GM12878 (cell line): ENCODE results near the gene RAB13. TPM values are rescaled to one million over a fixed set of nuclear protein-coding genes. Genes with fewer than 3 reads are reported as not detected.

ENCODE experiments used
- ASH2L ChIP-seq: fragments of 300-600, 200-600 bp; sonication (generic); IDR thresholded peaks from 2 replicates; pipeline ENCODE4 v1.6.1; 2017; ENCODE audit warnings: low read depth, mild to moderate bottlenecking, borderline replicate concordance
- BCL11A ChIP-seq: IDR thresholded peaks from 2 replicates; pipeline ENCODE4 v1.6.1; 2011; ENCODE audit warnings: low read depth, low read length
- BRCA1 ChIP-seq: IDR thresholded peaks from 2 replicates; pipeline ENCODE4 v1.6.1; 2011; ENCODE audit warnings: low read depth, low read length, improper control_type of control experiment
- DPF2 ChIP-seq: fragments of 450-650 bp; IDR thresholded peaks from 2 replicates; pipeline ENCODE4 v1.6.1; 2017; ENCODE audit warnings: mild to moderate bottlenecking
- ESRRA ChIP-seq: IDR thresholded peaks from 2 replicates; pipeline ENCODE4 v1.6.1; 2012; ENCODE audit warnings: mild to moderate bottlenecking, low read length, improper control_type of control experiment
- FOXM1 ChIP-seq: IDR thresholded peaks from 2 replicates; pipeline ENCODE4 v1.6.1; 2012; ENCODE audit warnings: low read depth, mild to moderate bottlenecking, inconsistent platforms, low read length, moderate library complexity
- GABPA ChIP-seq: IDR thresholded peaks from 2 replicates; pipeline ENCODE4 v1.6.1; 2014; ENCODE audit warnings: antibody characterized with exemption, low read depth, mild to moderate bottlenecking, inconsistent platforms
- MYB ChIP-seq: fragments of 150-350 bp; IDR thresholded peaks from 2 replicates; pipeline ENCODE4 v1.6.1; 2014; ENCODE audit warnings: mild to moderate bottlenecking, low read depth, low read length, borderline replicate concordance
- NFIC ChIP-seq: IDR thresholded peaks from 2 replicates; pipeline ENCODE4 v1.6.1; 2012; ENCODE audit warnings: low read depth, mild to moderate bottlenecking, inconsistent platforms, low read length, moderate library complexity
- NR2F1 ChIP-seq: fragments of 450-650 bp; conservative IDR thresholded peaks from 2 replicates; pipeline ENCODE4 v1.6.1; 2017; ENCODE audit warnings: mild to moderate bottlenecking
- PAX8 ChIP-seq: fragments of 450-650 bp; IDR thresholded peaks from 2 replicates; pipeline ENCODE4 v1.6.1; 2017; ENCODE audit warnings: mild to moderate bottlenecking, moderate library complexity
- POLR2A ChIP-seq: IDR thresholded peaks from 2 replicates; pipeline ENCODE4 v1.6.1; 2011; ENCODE audit warnings: low read depth, mild to moderate bottlenecking, low read length
- POU2F2 ChIP-seq: IDR thresholded peaks from 3 replicates; pipeline ENCODE4 v1.6.1; 2011; ENCODE audit warnings: low read depth, mild to moderate bottlenecking, low read length, borderline replicate concordance
- RBBP5 ChIP-seq: fragments of 200-600 bp; sonication (generic); conservative IDR thresholded peaks from 2 replicates; pipeline ENCODE4 v1.6.1; 2016
- SPI1 ChIP-seq: IDR thresholded peaks from 2 replicates; pipeline ENCODE4 v1.6.1; 2011; ENCODE audit warnings: low read depth, mild to moderate bottlenecking, low read length, moderate library complexity, borderline replicate concordance; ENCODE audit not compliant: insufficient read depth
- TBL1XR1 ChIP-seq: IDR thresholded peaks from 2 replicates; pipeline ENCODE4 v1.6.1; 2012; ENCODE audit warnings: low read depth, low read length, improper control_type of control experiment
- TCF7 ChIP-seq: IDR thresholded peaks from 2 replicates; pipeline ENCODE4 v1.6.1; 2014; ENCODE audit warnings: antibody characterized with exemption, borderline replicate concordance
- ZNF207 ChIP-seq: fragments of 450-650 bp; IDR thresholded peaks from 2 replicates; pipeline ENCODE4 v1.6.1; 2014; ENCODE audit warnings: antibody characterized with exemption, mild to moderate bottlenecking, borderline replicate concordance
- ZNF384 ChIP-seq: IDR thresholded peaks from 2 replicates; pipeline ENCODE4 v1.6.1; 2012; ENCODE audit warnings: low read depth, mild to moderate bottlenecking, low read length, improper control_type of control experiment, borderline replicate concordance
- ZNF622 ChIP-seq: fragments of 450-650 bp; IDR thresholded peaks from 2 replicates; pipeline ENCODE4 v1.6.1; 2017; ENCODE audit warnings: mild to moderate bottlenecking, inconsistent platforms
- polyA plus RNA-seq, 11 experiments: library from polyadenylated mRNA; depleted of rRNA in 4 of 11; unstranded in 6 of 11; stranded (reverse) in 5 of 11; fragments of >200 nt; fragmentation: Nextera tagmentation in 4 of 11; fragmentation: Illumina TruSeq in 1 of 11; extraction: Ambion mirVana in 4 of 11; extraction: Trizol in 1 of 11; gene quantifications; 1 replicate in 1 of 11; 2 replicates in 10 of 11; pipeline versions ENCODE4 v1.2.1 to v1.2.3, GENCODE V29; 2011 to 2016; ENCODE audit warnings: inconsistent platforms in 2 of 11, missing spikeins in 2 of 11, low read depth in 1 of 11
- total RNA-seq, 4 experiments: library from RNA; depleted of rRNA in 3 of 4; stranded (reverse); fragments of >200 nt in 3 of 4; fragmentation: Illumina TruSeq in 1 of 4; extraction: Trizol in 1 of 4; gene quantifications; 2 replicates each; pipeline versions ENCODE4 v1.2.1 to v1.2.3, GENCODE V29; 2013 to 2021
- TF ChIP-seq, protein P1 (sequence below): IDR thresholded peaks from 2 replicates; pipeline ENCODE4 v1.6.1; 2012; ENCODE audit warnings: improper control_type of control experiment, low read depth, low read length; ENCODE audit not compliant: insufficient replicate concordance
- TF ChIP-seq, protein P2 (sequence below): IDR thresholded peaks from 2 replicates; pipeline ENCODE4 v1.6.1; 2012; ENCODE audit warnings: low read depth, low read length, improper control_type of control experiment
- TF ChIP-seq, protein P3 (sequence below): IDR thresholded peaks from 2 replicates; pipeline ENCODE4 v1.6.1; 2012; ENCODE audit warnings: low read depth, low read length, improper control_type of control experiment
- TF ChIP-seq, protein P4 (sequence below): IDR thresholded peaks from 2 replicates; pipeline ENCODE4 v1.6.1; 2011; ENCODE audit warnings: borderline replicate concordance, low read depth, mild to moderate bottlenecking, moderate library complexity, mixed read lengths, low read length; ENCODE audit not compliant: insufficient read depth; ENCODE audit errors: extremely low read length

RAB13 gene
- total and polyA plus RNA-seq, 10 of the 15 experiments (the other 5 are each of a cell fraction or from before 2014, with no cell fraction given), result 0.75 to 30.7 (median 15.9) TPM

DNA sequence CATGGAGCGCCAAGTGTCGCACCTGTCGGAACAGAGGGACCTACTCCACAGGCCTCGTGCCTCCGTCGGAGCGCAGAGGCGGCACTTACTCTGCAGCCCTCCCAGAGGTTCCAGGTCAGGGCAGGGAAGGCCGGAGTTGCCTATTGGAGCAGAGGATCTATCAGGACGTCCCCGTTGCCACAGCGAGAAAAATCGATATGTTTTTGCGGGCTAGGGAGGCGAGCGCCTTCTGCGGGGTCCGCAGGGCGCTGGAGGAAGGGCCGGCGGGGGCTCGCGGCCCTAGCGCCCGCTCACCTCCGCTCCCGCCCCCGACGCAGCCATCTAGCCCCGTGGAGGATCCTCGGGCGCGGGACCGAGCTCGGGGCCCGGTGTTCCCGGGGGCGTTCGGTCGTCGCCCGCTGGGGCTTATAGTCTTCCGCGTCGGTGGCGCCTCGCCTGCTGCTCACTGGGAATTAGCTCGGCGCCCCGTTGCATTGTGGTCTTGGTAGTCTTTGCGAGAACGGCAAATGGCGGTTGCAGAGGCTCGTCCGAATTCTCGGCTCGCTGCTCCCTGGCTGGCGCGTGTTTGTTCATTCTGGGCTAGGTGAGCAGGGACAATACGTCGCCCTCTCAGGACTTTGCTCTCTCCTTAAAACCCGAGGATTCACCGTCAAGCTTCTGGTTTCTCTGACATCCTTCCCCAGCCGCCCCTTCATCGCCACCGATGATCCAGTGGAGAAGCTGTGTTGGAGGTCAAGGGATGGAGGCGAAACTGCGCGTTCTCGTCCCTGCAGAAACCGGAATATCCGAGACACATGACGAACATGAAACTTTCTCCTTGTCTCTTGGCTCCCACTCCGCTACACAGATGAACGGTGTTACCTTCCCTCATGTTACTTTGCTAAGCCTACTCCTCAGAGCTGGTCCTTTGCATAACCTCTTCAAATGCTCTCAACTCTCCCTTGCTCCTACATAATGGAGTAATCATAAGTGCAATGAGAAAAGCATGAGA lies 8.6 kb downstream of the RAB13 start, which contains the start of gene JTB (continued):
- no peak for TF ChIP-seq TBL1XR1
- no peak; the same call in 1 of the 2 replicates for TF ChIP-seq NR2F1
- TF ChIP-seq NFIC, result no peak
- TF ChIP-seq, protein P1, sequence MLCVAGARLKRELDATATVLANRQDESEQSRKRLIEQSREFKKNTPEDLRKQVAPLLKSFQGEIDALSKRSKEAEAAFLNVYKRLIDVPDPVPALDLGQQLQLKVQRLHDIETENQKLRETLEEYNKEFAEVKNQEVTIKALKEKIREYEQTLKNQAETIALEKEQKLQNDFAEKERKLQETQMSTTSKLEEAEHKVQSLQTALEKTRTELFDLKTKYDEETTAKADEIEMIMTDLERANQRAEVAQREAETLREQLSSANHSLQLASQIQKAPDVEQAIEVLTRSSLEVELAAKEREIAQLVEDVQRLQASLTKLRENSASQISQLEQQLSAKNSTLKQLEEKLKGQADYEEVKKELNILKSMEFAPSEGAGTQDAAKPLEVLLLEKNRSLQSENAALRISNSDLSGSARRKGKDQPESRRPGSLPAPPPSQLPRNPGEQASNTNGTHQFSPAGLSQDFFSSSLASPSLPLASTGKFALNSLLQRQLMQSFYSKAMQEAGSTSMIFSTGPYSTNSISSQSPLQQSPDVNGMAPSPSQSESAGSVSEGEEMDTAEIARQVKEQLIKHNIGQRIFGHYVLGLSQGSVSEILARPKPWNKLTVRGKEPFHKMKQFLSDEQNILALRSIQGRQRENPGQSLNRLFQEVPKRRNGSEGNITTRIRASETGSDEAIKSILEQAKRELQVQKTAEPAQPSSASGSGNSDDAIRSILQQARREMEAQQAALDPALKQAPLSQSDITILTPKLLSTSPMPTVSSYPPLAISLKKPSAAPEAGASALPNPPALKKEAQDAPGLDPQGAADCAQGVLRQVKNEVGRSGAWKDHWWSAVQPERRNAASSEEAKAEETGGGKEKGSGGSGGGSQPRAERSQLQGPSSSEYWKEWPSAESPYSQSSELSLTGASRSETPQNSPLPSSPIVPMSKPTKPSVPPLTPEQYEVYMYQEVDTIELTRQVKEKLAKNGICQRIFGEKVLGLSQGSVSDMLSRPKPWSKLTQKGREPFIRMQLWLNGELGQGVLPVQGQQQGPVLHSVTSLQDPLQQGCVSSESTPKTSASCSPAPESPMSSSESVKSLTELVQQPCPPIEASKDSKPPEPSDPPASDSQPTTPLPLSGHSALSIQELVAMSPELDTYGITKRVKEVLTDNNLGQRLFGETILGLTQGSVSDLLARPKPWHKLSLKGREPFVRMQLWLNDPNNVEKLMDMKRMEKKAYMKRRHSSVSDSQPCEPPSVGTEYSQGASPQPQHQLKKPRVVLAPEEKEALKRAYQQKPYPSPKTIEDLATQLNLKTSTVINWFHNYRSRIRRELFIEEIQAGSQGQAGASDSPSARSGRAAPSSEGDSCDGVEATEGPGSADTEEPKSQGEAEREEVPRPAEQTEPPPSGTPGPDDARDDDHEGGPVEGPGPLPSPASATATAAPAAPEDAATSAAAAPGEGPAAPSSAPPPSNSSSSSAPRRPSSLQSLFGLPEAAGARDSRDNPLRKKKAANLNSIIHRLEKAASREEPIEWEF, result no peak
- TF ChIP-seq PAX8, result no peak
- no peak for TF ChIP-seq BRCA1
- TF ChIP-seq TCF7, result no peak
- TF ChIP-seq POU2F2, result peak; percentile 81; the same call in 2 of the 3 replicates
- TF ChIP-seq ZNF384, result no peak
- no peak for TF ChIP-seq SPI1
- peak; percentile 95 for TF ChIP-seq POLR2A
- 0 out of 2 replicates have a peak, but pooled peaks have one; percentile 27 for TF ChIP-seq ZNF207
- no peak; the same call in 1 of the 2 replicates for TF ChIP-seq ASH2L
- no peak for TF ChIP-seq FOXM1
- TF ChIP-seq, protein P2, sequence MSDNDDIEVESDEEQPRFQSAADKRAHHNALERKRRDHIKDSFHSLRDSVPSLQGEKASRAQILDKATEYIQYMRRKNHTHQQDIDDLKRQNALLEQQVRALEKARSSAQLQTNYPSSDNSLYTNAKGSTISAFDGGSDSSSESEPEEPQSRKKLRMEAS, result peak; percentile 31; the same call in 1 of the 2 replicates
- no peak for TF ChIP-seq MYB
- no peak for TF ChIP-seq BCL11A
- TF ChIP-seq DPF2, result peak; percentile 63
- TF ChIP-seq, protein P3, sequence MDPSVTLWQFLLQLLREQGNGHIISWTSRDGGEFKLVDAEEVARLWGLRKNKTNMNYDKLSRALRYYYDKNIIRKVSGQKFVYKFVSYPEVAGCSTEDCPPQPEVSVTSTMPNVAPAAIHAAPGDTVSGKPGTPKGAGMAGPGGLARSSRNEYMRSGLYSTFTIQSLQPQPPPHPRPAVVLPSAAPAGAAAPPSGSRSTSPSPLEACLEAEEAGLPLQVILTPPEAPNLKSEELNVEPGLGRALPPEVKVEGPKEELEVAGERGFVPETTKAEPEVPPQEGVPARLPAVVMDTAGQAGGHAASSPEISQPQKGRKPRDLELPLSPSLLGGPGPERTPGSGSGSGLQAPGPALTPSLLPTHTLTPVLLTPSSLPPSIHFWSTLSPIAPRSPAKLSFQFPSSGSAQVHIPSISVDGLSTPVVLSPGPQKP, result no peak
- TF ChIP-seq, protein P4, sequence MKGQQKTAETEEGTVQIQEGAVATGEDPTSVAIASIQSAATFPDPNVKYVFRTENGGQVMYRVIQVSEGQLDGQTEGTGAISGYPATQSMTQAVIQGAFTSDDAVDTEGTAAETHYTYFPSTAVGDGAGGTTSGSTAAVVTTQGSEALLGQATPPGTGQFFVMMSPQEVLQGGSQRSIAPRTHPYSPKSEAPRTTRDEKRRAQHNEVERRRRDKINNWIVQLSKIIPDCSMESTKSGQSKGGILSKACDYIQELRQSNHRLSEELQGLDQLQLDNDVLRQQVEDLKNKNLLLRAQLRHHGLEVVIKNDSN, result no peak
- TF ChIP-seq RBBP5, result no peak
- TF ChIP-seq ZNF622, result no peak
- no peak for TF ChIP-seq ESRRA
- TF ChIP-seq GABPA, result no peak
